Suprapubic skin (tissue), 4 donors: ENCODE measurements around the gene EP400. TPM values are rescaled to one million over a fixed set of nuclear protein-coding genes. Genes with fewer than 3 reads are reported as not detected.
A peak's percentile ranks its signal among the peaks of the same experiment; 100 is the strongest.

Experiments used
- DNase-seq, 2 donors: peaks; one replicate each; pipeline ENCODE4 v3.0.0-alpha.2; 2019; ENCODE audit warnings: low spot score in 2 of 2
- H3K27ac ChIP-seq: fragments of 200-600 bp; sonication (generic); one replicate; pipeline ENCODE4 v1.5.1; 2019
- H3K27me3 ChIP-seq: fragments of 200-600 bp; sonication (generic); one replicate; pipeline ENCODE4 v1.5.1; 2019
- H3K36me3 ChIP-seq: fragments of 200-600 bp; sonication (generic); one replicate; pipeline ENCODE4 v1.5.1; 2019
- H3K4me1 ChIP-seq: fragments of 200-600 bp; sonication (generic); one replicate; pipeline ENCODE4 v1.5.1; 2019
- H3K4me3 ChIP-seq: fragments of 200-600 bp; sonication (generic); one replicate; pipeline ENCODE4 v1.5.1; 2019; ENCODE audit warnings: mild to moderate bottlenecking
- H3K9me3 ChIP-seq: fragments of 200-600 bp; sonication (generic); one replicate; pipeline ENCODE4 v1.5.1; 2019
- EP300 ChIP-seq: sonication (generic); formaldehyde crosslinking; IDR thresholded peaks from one replicate; pipeline ENCODE4 v1.6.1; 2017; ENCODE audit warnings: antibody characterized with exemption
- POLR2A ChIP-seq, 2 donors: fragments of 450-650 bp; IDR thresholded peaks; one replicate each; pipeline ENCODE4 v1.6.1; 2017; ENCODE audit warnings: antibody characterized with exemption in 2 of 2, mild to moderate bottlenecking in 2 of 2, moderate library complexity in 2 of 2
- POLR2AphosphoS5 ChIP-seq, 3 donors: sonication (generic); formaldehyde crosslinking; IDR thresholded peaks; one replicate each; pipeline ENCODE4 v1.6.1; 2017; ENCODE audit warnings: antibody characterized with exemption in 3 of 3
- WGBS: methylation state at CpG from one replicate; pipeline ENCODE4 v1.1.5; 2018; 5-methylcytosine and 5-hydroxymethylcytosine counted together
- total RNA-seq, 4 donors: library from RNA; depleted of rRNA; stranded (reverse); fragments of >200 nt; gene quantifications; one replicate each; pipeline ENCODE4 v1.1.0, GENCODE V29; 2016
- TF ChIP-seq, protein P1 (sequence below), 2 donors: fragments of 200-600 bp in 1 of 2; fragments of 450-650 bp in 1 of 2; sonication (generic) in 1 of 2; IDR thresholded peaks; one replicate each; pipeline ENCODE4 v1.5.1; 2016 to 2019; ENCODE audit warnings: antibody characterized with exemption in 2 of 2, mild to moderate bottlenecking in 1 of 2, moderate library complexity in 1 of 2

Gene EP400
- total RNA-seq, 4 donors from 2014 or later, result 32.0 to 81.3 (median 40.1) TPM

DNA sequence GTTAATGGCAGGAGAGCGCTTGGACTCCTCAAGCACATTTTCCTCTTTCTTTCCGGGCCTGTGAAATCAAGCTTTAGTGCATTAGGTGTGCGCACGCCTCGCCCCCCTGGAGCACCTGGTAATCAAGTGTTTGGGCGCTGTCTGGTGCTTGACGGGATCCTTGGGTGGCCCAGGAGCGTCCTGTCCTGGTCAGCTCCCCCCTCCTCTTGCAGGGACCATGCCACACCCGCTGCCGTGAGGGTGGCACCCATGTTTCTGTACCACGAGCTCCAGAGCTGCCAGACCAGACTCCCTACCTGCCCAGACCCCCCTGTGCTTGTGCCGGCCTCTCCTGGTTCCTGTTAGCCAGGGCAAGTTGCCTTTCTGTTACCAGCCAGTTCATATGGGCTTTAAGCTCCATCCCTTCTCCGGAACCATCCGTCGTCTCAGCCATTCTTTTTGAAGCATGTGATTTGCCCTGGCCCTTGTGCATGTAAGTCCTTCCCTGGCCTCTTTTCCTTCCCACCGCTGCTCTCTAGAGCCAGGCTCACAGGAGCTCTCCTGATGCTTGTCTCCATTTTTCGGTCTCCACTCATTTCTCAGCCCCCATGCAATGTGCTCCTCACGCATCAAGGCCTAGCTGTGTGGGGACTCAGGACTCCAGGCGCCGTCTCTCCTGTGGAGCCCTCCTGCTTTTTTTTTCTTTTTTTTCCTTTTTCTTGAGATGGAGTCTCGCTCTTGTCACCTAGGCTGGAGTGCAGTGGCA lies 66.1 kb downstream of the EP400 start:
- no peak for TF ChIP-seq POLR2AphosphoS5 (IDR thresholded peaks at IDR 0.05)
- no peak for TF ChIP-seq POLR2A (IDR thresholded peaks at IDR 0.05)
- H3K27ac ChIP-seq, result no peak overlapping the region
- no peak overlapping the region for H3K4me3 ChIP-seq
- no peaks in the 10 kb centered on the region for H3K9me3 ChIP-seq
- H3K27me3 ChIP-seq, result no peaks in the 10 kb centered on the region
- peaks cover 100% of the 10 kb centered on the region for H3K36me3 ChIP-seq
- DNase-seq, result no peak
- 91% methylated on average over 21 of the region's 21 CpGs for WGBS
- no peaks in the 10 kb centered on the region for H3K4me1 ChIP-seq

DNA sequence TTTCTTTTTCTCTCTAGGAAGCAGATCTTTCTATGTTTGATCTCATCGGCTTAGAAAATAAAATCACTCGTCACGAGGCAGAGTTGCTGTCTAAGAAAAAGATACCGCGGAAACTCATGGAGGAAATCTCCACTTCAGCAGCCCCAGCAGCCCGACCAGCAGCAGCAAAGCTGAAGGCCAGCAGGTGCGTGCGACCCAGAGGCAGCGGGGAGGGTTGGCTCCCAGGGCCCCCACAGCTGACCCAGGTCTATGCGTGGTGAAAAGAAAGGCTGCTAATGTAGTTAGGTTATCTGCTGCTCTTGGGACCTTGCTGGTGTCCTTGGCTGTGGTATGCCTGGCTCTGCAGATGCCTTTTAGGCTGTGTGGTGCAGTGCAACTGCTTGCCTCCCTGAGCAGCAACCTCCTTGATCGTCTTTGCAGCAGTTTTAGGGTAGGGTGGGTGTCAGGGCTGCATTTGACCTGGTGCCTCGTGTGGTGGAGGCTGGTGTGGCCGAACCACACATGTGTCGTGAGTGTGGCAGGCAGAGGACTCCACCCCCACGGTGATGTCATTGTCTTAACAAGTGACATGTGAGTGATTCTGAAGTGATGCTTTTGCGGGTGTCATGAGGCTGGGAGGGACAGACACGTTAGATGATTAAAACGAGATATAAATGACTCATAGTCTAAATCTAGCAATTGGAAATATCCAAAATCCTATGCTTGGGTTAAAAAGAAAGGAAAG lies 68.6 kb downstream of the EP400 start:
- no peak overlapping the region for H3K4me3 ChIP-seq
- no peaks in the 10 kb centered on the region for H3K27me3 ChIP-seq
- peak in 1 of 2 donors; percentile 50 for DNase-seq
- TF ChIP-seq POLR2AphosphoS5 (IDR thresholded peaks at IDR 0.05) (no peak), POLR2A (IDR thresholded peaks at IDR 0.05) (no peak), EP300 (no peak)
- TF ChIP-seq, protein P1, sequence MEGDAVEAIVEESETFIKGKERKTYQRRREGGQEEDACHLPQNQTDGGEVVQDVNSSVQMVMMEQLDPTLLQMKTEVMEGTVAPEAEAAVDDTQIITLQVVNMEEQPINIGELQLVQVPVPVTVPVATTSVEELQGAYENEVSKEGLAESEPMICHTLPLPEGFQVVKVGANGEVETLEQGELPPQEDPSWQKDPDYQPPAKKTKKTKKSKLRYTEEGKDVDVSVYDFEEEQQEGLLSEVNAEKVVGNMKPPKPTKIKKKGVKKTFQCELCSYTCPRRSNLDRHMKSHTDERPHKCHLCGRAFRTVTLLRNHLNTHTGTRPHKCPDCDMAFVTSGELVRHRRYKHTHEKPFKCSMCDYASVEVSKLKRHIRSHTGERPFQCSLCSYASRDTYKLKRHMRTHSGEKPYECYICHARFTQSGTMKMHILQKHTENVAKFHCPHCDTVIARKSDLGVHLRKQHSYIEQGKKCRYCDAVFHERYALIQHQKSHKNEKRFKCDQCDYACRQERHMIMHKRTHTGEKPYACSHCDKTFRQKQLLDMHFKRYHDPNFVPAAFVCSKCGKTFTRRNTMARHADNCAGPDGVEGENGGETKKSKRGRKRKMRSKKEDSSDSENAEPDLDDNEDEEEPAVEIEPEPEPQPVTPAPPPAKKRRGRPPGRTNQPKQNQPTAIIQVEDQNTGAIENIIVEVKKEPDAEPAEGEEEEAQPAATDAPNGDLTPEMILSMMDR (IDR thresholded peaks at IDR 0.05), result no peak
- no peak overlapping the region for H3K27ac ChIP-seq
- no peaks in the 10 kb centered on the region for H3K4me1 ChIP-seq
- no peaks in the 10 kb centered on the region for H3K9me3 ChIP-seq
- WGBS, result 85% methylated on average over 18 of the region's 18 CpGs
- H3K36me3 ChIP-seq, result peaks cover 98% of the 10 kb centered on the region

DNA sequence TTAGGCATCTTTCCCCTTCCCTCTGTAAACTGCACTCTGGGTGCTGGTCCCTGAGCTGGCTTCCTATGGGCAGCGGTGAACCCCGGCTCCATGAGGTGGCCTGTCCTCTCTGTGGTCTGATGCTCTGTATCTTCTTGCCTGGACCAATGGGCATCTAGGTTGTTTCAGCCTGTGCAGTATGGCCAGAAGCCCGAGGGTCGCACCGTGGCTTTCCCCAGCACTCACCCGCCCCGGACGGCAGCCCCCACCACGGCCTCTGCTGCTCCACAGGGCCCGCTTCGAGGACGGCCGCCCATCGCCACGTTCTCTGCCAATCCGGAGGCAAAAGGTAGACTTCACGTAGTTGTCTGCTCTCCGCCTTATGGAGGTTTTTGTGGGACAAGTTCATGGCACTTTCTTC lies 70.1 kb downstream of the EP400 start:
- Histone ChIP-seq H3K4me1 (no peaks in the 10 kb centered on the region), H3K9me3 (no peaks in the 10 kb centered on the region), H3K27ac (no peak overlapping the region), H3K36me3 (peaks cover 98% of the 10 kb centered on the region), H3K4me3 (no peak overlapping the region), H3K27me3 (no peaks in the 10 kb centered on the region)
- TF ChIP-seq, protein P1 (IDR thresholded peaks at IDR 0.05), result no peak
- no peak for TF ChIP-seq POLR2AphosphoS5 (IDR thresholded peaks at IDR 0.05)
- TF ChIP-seq POLR2A (IDR thresholded peaks at IDR 0.05), result no peak
- no peak for TF ChIP-seq EP300
- 94% methylated on average over 18 of the region's 18 CpGs for WGBS
- no peak for DNase-seq

DNA sequence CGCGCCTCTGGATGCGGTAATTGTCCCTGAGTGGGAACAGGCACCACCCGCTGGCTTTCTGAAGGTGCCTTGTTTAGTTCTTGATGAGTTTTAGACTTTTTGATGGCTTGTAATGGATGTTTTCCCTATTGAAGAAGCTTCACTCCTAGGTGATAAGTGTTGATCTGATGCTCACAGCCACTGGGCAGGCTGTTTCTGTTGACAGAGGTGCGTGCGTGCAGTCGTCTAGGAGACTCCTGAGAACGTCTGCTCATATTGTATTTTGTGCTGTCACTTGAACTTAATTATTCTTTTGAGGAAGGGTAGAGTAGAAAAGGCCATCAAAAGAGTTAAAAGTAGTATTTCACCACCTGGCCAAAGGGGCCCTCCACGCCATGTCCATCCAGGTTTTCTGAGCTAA lies 70.5 kb downstream of the EP400 start:
- TF ChIP-seq EP300, result no peak
- no peak for TF ChIP-seq POLR2A (IDR thresholded peaks at IDR 0.05)
- no peak for TF ChIP-seq POLR2AphosphoS5 (IDR thresholded peaks at IDR 0.05)
- TF ChIP-seq, protein P1 (IDR thresholded peaks at IDR 0.05), result no peak
- no peaks in the 10 kb centered on the region for H3K4me1 ChIP-seq
- H3K9me3 ChIP-seq, result no peaks in the 10 kb centered on the region
- WGBS, result 95% methylated on average over 9 of the region's 9 CpGs
- DNase-seq, result no peak
- H3K4me3 ChIP-seq, result no peak overlapping the region
- H3K36me3 ChIP-seq, result peaks cover 98% of the 10 kb centered on the region
- H3K27me3 ChIP-seq, result no peaks in the 10 kb centered on the region
- no peak overlapping the region for H3K27ac ChIP-seq

DNA sequence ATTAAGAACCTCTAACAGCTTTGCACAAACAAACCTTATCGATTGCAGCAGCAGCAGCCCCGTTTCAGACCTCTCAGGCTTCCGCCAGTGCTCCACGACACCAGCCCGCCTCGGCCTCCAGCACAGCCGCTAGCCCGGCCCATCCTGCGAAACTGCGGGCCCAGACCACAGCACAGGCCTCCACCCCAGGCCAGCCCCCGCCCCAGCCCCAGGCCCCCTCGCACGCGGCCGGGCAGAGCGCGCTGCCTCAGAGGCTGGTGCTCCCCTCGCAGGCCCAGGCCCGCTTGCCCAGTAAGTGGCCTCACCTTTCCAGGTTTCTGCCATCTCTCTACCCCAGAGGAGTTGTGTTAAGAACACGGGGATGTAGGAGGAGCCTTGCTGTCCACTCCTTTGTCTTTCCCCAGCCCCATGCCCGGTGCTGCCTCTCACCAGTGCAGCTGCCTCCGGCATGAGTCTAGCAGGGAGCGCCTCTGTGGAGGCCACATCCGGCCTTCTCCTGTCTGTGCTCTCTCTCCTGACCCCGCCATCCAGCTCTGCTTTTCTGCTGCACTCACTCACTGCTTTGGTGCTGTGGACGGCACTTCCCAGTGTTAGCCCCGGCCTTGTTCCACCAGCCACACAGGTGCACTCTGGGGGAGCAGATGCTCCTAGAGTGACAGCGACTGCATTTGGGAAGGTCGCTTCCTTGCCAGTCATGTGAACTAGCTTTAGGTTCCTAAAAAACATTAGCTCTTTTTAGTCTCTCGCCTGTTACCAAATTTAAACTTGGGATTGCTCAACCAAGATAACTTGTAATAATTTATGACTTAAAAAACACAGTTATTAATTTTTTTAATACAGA lies 71.5 kb downstream of the EP400 start:
- 92% methylated on average over 30 of the region's 30 CpGs for WGBS
- TF ChIP-seq EP300 (no peak), POLR2AphosphoS5 (IDR thresholded peaks at IDR 0.05) (no peak), POLR2A (IDR thresholded peaks at IDR 0.05) (no peak)
- TF ChIP-seq, protein P1 (IDR thresholded peaks at IDR 0.05), result no peak
- no peaks in the 10 kb centered on the region for H3K27me3 ChIP-seq
- DNase-seq, result peak in 1 of 2 donors; percentile 53
- no peak overlapping the region for H3K4me3 ChIP-seq
- no peaks in the 10 kb centered on the region for H3K4me1 ChIP-seq
- no peaks in the 10 kb centered on the region for H3K9me3 ChIP-seq
- peaks cover 98% of the 10 kb centered on the region for H3K36me3 ChIP-seq
- no peak overlapping the region for H3K27ac ChIP-seq
